Kidney epithelial cell (primary cell): Measurements from ENCODE around the gene FICD. TPM values are rescaled to one million over a fixed set of nuclear protein-coding genes. Genes with fewer than 3 reads are reported as not detected.

Experiments used
- DNase-seq: peaks from one replicate; pipeline ENCODE4 v3.0.0-alpha.2; 2010; ENCODE audit warnings: low read depth
- H3K27me3 ChIP-seq: 2 replicates; pipeline ENCODE4 v1.6.0; 2011; ENCODE audit warnings: low read length; ENCODE audit not compliant: control insufficient read depth, insufficient read depth
- H3K36me3 ChIP-seq: 2 replicates; pipeline ENCODE4 v1.5.1; 2011; ENCODE audit warnings: low read length; ENCODE audit not compliant: control insufficient read depth, insufficient read depth
- H3K4me3 ChIP-seq: 2 replicates; pipeline ENCODE4 v1.5.1; 2011; ENCODE audit warnings: low read depth, mild to moderate bottlenecking, control low read depth, low read length
- CTCF ChIP-seq: IDR thresholded peaks from 2 replicates; pipeline ENCODE4 v1.5.1; 2011; ENCODE audit warnings: mild to moderate bottlenecking, moderate library complexity, low read length, control low read depth, inconsistent platforms; ENCODE audit not compliant: insufficient read depth, poor library complexity, severe bottlenecking
- total RNA-seq: library from RNA; depleted of rRNA; stranded (reverse); fragments of >200 nt; gene quantifications from 2 replicates; pipeline ENCODE4 v1.2.3, GENCODE V29; 2015

Gene FICD
- total RNA-seq, 1 donor from 2014 or later: 6.9 TPM

GRCh38 chr12:108567406-108568337 is 52.6 kb downstream of the FICD start:
- no peak for TF ChIP-seq CTCF
- H3K36me3 ChIP-seq: no peaks in the 10 kb centered on the region
- peak; percentile 86 for DNase-seq
- H3K4me3 ChIP-seq: no peak overlapping the region
- H3K27me3 ChIP-seq: no peaks in the 10 kb centered on the region

- TF ChIP-seq CTCF: no peak
- H3K36me3 ChIP-seq: no peaks in the 10 kb centered on the region
- no peaks in the 10 kb centered on the region for H3K27me3 ChIP-seq
- no peak overlapping the region for H3K4me3 ChIP-seq
- no peak for DNase-seq
Measured at GRCh38 chr12:108568338-108569154, 53.5 kb downstream of the FICD start.

Other genes with a start within 250 kb of the FICD start
- gene CMKLR1, start 176.0 kb upstream of the FICD start, total RNA-seq: under 0.01 and 1.4 TPM in 2 replicates
- gene SART3, start 45.9 kb downstream of the FICD start, total RNA-seq: 40.3 and 56.0 TPM in 2 replicates
- 134 and 136 TPM in 2 replicates for gene ISCU, start 47.3 kb downstream of the FICD start, total RNA-seq
- gene TMEM119, start 82.8 kb downstream of the FICD start, total RNA-seq: not detected in 2 replicates
- 0.34 and 0.42 TPM in 2 replicates for gene SELPLG, start 118.6 kb downstream of the FICD start, total RNA-seq
- gene CORO1C, start 216.2 kb downstream of the FICD start, total RNA-seq: 164 TPM in 2 replicates